ENCODE results near the gene SMARCD2.
"Not testable (repeated sequence)": the region's sequence is repeated elsewhere in the genome, so short reads cannot be mapped to it uniquely, and the experiment has no call there.

Gene SMARCD2

GRCh38 chr17:63796375-63796774 lies 46.1 kb downstream of the SMARCD2 start:
- DNase-seq: not testable (repeated sequence)

GRCh38 chr17:63792055-63792729 lies 50.3 kb downstream of the SMARCD2 start:
- no peak for DNase-seq

GRCh38 chr17:63790057-63790456 lies 52.4 kb downstream of the SMARCD2 start:
- no peak for DNase-seq

- no peak for DNase-seq
Observed at GRCh38 chr17:63786971-63787711, 55.3 kb downstream of the SMARCD2 start.

- DNase-seq: no peak
Observed at GRCh38 chr17:63786117-63786516, 56.4 kb downstream of the SMARCD2 start.

- DNase-seq: no peak
Observed at GRCh38 chr17:63785556-63785955, 56.9 kb downstream of the SMARCD2 start.

- no peak for DNase-seq
Observed at GRCh38 chr17:63783522-63783921, 59.0 kb downstream of the SMARCD2 start.
